ENCODE measurements around the gene GHRH. TPM values are rescaled to one million over a fixed set of nuclear protein-coding genes. Genes with fewer than 3 reads are reported as not detected.
A peak's percentile ranks its signal among the peaks of the same experiment; 100 is the strongest.

GHRH gene
- total RNA-seq, 1 experiment from 2014 or later = not detected

- Histone ChIP-seq H3K27me3 (ENCODE audit: insufficient read depth, low read length) (no peaks in the 10 kb centered on the region), H3T11ph (ENCODE audit: low read length) (no peak overlapping the region), H2AK5ac (ENCODE audit: insufficient read length, low read length) (no peak overlapping the region), H3K79me2 (ENCODE audit: insufficient read depth, low read length) (peaks cover 2% of the 10 kb centered on the region), H3K14ac (ENCODE audit: insufficient read depth, low read length) (no peak overlapping the region), H3K27ac (ENCODE audit: insufficient read length, low read depth, low read length) (no peak overlapping the region), H3K4ac (ENCODE audit: low read depth, low read length) (no peak overlapping the region), H3K4me1 (ENCODE audit: insufficient read depth, low read length) (no peaks in the 10 kb centered on the region), H4K5ac (ENCODE audit: insufficient read length, low read depth, low read length) (no peak overlapping the region), H4K8ac (replicated peaks; ENCODE audit: insufficient read length, low read depth, low read length) (no peak overlapping the region), H4K91ac (ENCODE audit: insufficient read length, low read depth, low read length) (no peak overlapping the region), H2BK15ac (ENCODE audit: low read depth, low read length) (no peak overlapping the region), H3K9ac (ENCODE audit: extremely low read depth, insufficient read length, low read length) (no peak overlapping the region), H3K4me2 (ENCODE audit: insufficient read depth, insufficient read length, low read length) (no peak overlapping the region), H3K23me2 (ENCODE audit: insufficient read length, low read depth, low read length, poor library complexity, severe bottlenecking) (no peaks in the 10 kb centered on the region), H3K23ac (ENCODE audit: insufficient read length, low read depth, low read length) (no peak overlapping the region), H2BK12ac (ENCODE audit: insufficient read length, low read depth, low read length) (no peak overlapping the region), H2AFZ (ENCODE audit: low read length) (no peak overlapping the region), H3K9me3 (ENCODE audit: control insufficient read depth, low read depth, low read length) (no peaks in the 10 kb centered on the region), H3K56ac (ENCODE audit: insufficient read length, low read depth, low read length) (no peak overlapping the region), H2BK20ac (ENCODE audit: low read depth, low read length, poor library complexity, severe bottlenecking) (no peak overlapping the region), H3K18ac (ENCODE audit: insufficient read length, low read depth, low read length) (no peak overlapping the region), H2BK120ac (ENCODE audit: low read depth, low read length, poor library complexity, severe bottlenecking) (no peak overlapping the region), H2BK5ac (ENCODE audit: insufficient read length, low read length) (no peak overlapping the region), H3K79me1 (ENCODE audit: insufficient read depth, low read depth, low read length, poor library complexity, severe bottlenecking) (peaks cover 7% of the 10 kb centered on the region), H4K20me1 (ENCODE audit: control insufficient read depth, insufficient read depth, insufficient read length) (no peaks in the 10 kb centered on the region)
- Mint-ChIP-seq H3K36me3 (ENCODE audit: insufficient read depth in 1 of 3, low read depth in 3 of 3) (peaks cover 52 to 81% (median 67%) of the 10 kb centered on the region in 3 experiments), H3K4me1 (no peaks in the 10 kb centered on the region), H3K4me3 (no peak overlapping the region), H3K9me3 (no peaks in the 10 kb centered on the region), H3K27ac (peak overlapping the region in 1 of 3 experiments; percentile 86; a peak in 3 of 7 replicates), H3K27me3 (ENCODE audit: low read depth) (no peaks in the 10 kb centered on the region)
- no CpG with 5 or more reads among the region's 6 CpGs for WGBS (ENCODE audit: extremely low coverage, insufficient read length, low lambda C conversion rate)
- TF ChIP-seq CTCF (conservative IDR thresholded peaks at IDR 0.05) = peak; percentile 88
- no peak for DNase-seq
These were observed 59.2 kb downstream of the GHRH start for GRCh38 chr20:37202267-37202943.
